Osteocyte (in vitro differentiated cells): ENCODE results near the gene NTSR2. TPM values are rescaled to one million over a fixed set of nuclear protein-coding genes. Genes with fewer than 3 reads are reported as not detected.

Source experiments
- DNase-seq: peaks from one replicate; pipeline ENCODE4 v3.0.0; 2021; ENCODE audit warnings: mixed read lengths; ENCODE audit not compliant: unreplicated experiment; ENCODE audit errors: extremely low spot score
- H3K27ac Mint-ChIP-seq: one replicate; pipeline ENCODE4 v1.8.0; 2021; ENCODE audit warnings: mild to moderate bottlenecking, mixed read lengths; ENCODE audit not compliant: unreplicated experiment
- H3K27me3 Mint-ChIP-seq: one replicate; pipeline ENCODE4 v1.8.0; 2021; ENCODE audit warnings: mixed read lengths; ENCODE audit not compliant: unreplicated experiment
- H3K36me3 Mint-ChIP-seq: one replicate; pipeline ENCODE4 v1.8.0; 2021; ENCODE audit warnings: mixed read lengths; ENCODE audit not compliant: unreplicated experiment
- H3K4me1 Mint-ChIP-seq: one replicate; pipeline ENCODE4 v1.8.0; 2021; ENCODE audit warnings: mixed read lengths; ENCODE audit not compliant: unreplicated experiment
- H3K4me3 Mint-ChIP-seq: one replicate; pipeline ENCODE4 v1.8.0; 2021; ENCODE audit warnings: mild to moderate bottlenecking, moderate library complexity, mixed read lengths; ENCODE audit not compliant: unreplicated experiment
- H3K9me3 Mint-ChIP-seq: one replicate; pipeline ENCODE4 v1.8.0; 2021; ENCODE audit warnings: mixed read lengths; ENCODE audit not compliant: unreplicated experiment
- total RNA-seq: library from RNA; stranded (reverse); gene quantifications from 2 replicates; pipeline ENCODE4 v1.2.1, GENCODE V29; 2021
- TF ChIP-seq, protein P1 (sequence below): fragments of 200-600 bp; sonication (generic); IDR thresholded peaks from 2 replicates; pipeline ENCODE4 v1.5.0; 2021; ENCODE audit warnings: antibody characterized with exemption, mild to moderate bottlenecking, moderate library complexity

Gene NTSR2
- total RNA-seq, 1 donor from 2014 or later: not detected

DNA sequence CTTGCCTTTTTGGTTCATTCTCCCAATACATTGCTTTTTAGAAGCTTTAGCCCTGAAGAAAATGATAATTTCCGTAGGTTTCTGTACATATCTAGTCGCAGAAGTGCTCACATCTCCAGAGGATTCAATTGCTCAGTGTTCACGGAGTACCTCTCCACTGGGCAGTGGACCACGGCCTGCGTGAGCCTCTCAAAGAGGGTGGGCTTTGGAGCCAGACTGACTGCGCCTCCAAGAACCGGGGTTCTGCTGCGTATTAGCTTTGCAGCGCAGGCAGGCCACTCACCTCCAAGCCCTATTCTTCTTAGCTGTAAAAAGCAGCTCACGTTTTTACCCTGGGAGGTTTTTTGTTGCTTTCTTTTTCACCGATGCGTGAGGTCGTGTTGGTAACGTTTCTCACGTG, 35.4 kb downstream of the NTSR2 start:
- Mint-ChIP-seq H3K27me3 (peaks cover 11% of the 10 kb centered on the region), H3K9me3 (no peaks in the 10 kb centered on the region), H3K4me3 (no peak overlapping the region), H3K4me1 (no peaks in the 10 kb centered on the region), H3K36me3 (no peaks in the 10 kb centered on the region), H3K27ac (no peak overlapping the region)
- DNase-seq: no peak
- TF ChIP-seq, protein P1, sequence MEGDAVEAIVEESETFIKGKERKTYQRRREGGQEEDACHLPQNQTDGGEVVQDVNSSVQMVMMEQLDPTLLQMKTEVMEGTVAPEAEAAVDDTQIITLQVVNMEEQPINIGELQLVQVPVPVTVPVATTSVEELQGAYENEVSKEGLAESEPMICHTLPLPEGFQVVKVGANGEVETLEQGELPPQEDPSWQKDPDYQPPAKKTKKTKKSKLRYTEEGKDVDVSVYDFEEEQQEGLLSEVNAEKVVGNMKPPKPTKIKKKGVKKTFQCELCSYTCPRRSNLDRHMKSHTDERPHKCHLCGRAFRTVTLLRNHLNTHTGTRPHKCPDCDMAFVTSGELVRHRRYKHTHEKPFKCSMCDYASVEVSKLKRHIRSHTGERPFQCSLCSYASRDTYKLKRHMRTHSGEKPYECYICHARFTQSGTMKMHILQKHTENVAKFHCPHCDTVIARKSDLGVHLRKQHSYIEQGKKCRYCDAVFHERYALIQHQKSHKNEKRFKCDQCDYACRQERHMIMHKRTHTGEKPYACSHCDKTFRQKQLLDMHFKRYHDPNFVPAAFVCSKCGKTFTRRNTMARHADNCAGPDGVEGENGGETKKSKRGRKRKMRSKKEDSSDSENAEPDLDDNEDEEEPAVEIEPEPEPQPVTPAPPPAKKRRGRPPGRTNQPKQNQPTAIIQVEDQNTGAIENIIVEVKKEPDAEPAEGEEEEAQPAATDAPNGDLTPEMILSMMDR: no peak

DNA sequence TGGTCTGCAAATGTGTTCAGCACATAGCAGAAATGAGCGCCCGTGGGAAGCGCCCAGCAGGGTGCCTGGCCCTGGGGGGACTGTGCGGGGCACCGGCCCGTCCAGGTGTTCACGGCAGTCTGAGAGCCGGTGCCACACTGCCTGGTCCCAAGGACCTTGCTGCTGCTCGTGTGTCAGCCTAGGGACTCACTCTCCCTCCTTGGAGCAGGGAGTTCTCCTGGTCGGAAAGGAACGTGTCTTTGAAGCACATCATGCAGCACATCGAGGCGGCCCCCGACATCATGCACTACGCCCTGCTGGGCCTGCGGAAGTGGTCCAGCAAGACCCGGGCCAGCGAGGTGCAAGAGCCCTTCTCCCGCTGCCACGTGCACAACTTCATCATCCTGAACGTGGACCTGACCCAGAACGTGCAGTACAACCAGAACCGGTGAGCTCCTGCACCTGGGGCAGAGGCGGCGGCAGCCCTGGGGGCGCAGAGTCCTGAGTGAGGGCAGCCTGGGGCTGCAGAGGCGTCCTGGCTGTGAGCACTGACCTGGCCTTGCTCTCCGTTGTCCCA, 36.0 kb downstream of the NTSR2 start:
- H3K27ac Mint-ChIP-seq: no peak overlapping the region
- H3K36me3 Mint-ChIP-seq: no peaks in the 10 kb centered on the region
- peaks cover 7% of the 10 kb centered on the region for H3K27me3 Mint-ChIP-seq
- H3K9me3 Mint-ChIP-seq: no peaks in the 10 kb centered on the region
- H3K4me3 Mint-ChIP-seq: no peak overlapping the region
- no peaks in the 10 kb centered on the region for H3K4me1 Mint-ChIP-seq
- TF ChIP-seq, protein P1: no peak
- no peak for DNase-seq

DNA sequence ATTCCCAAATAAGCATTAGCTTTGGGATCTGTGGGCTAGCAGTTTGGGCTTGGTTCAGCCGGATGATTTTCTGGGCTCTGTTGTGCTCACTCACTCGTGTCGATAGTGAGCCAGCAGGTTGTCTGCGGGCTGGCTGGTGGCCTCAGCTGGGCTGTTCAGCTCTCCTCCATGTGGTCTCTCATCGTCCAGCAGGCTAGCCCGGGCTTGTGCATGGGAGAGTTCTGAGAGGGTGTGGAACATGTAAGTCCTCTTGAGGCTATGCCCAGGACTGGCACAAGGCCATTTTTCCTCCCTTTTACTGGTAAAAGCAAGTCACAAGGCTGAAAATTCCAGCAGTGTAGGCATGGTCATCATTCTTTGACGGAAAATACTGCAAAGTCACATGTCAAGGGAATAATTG, 38.5 kb downstream of the NTSR2 start:
- no peaks in the 10 kb centered on the region for H3K4me1 Mint-ChIP-seq
- H3K27me3 Mint-ChIP-seq: peaks cover 7% of the 10 kb centered on the region
- no peak for DNase-seq
- no peaks in the 10 kb centered on the region for H3K36me3 Mint-ChIP-seq
- no peak overlapping the region for H3K4me3 Mint-ChIP-seq
- TF ChIP-seq, protein P1: no peak
- no peak overlapping the region for H3K27ac Mint-ChIP-seq
- H3K9me3 Mint-ChIP-seq: peaks cover 9% of the 10 kb centered on the region

DNA sequence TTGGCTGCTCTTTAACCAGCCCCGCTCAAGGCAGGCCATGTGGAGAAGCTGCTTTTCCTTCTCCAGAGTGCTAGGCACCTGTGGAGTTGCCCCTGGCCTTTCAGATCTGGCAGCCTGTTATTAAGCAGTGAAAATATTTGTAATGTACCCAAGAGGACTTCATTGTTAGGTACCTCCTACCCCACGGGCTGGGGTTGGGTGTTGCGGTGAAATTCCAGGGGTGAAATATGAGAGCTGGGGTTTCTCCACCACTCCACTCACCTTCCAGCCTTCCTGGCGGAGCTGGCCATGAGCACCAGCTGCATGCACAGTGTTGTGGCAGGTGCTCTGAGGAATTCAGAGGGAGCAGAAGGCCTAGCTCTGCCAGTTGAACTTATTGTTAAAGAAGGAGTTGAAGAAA, 39.1 kb downstream of the NTSR2 start:
- Mint-ChIP-seq H3K4me3 (no peak overlapping the region), H3K9me3 (peaks cover 9% of the 10 kb centered on the region), H3K4me1 (no peaks in the 10 kb centered on the region), H3K27ac (no peak overlapping the region), H3K27me3 (peaks cover 5% of the 10 kb centered on the region), H3K36me3 (no peaks in the 10 kb centered on the region)
- no peak for DNase-seq
- TF ChIP-seq, protein P1: no peak

DNA sequence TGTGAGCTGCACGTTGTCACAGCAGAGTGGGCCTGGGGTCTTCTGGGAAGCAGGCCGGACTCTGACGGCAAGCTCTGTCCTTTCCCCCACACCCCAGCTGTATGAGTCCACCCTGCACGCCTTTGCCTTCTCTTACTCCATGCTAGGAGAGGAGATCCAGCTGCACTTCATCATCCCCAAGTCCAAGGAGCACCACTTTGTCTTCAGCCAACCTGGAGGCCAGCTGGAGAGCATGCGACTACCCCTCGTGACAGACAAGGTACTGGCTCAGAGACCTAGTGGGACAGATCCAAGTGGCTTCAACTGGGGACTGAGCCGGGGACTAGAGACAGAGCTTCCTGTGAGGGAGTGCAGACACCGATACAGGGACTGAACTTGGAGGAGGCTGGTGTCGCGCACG, 40.1 kb downstream of the NTSR2 start:
- Mint-ChIP-seq H3K27ac (no peak overlapping the region), H3K4me1 (no peaks in the 10 kb centered on the region), H3K4me3 (no peak overlapping the region), H3K9me3 (peaks cover 9% of the 10 kb centered on the region), H3K27me3 (peaks cover 5% of the 10 kb centered on the region), H3K36me3 (no peaks in the 10 kb centered on the region)
- no peak for DNase-seq
- TF ChIP-seq, protein P1: no peak
